SK-N-SH treated with all-trans-retinoic acid at 6 μM for 48 hours (cell line): Measurements from ENCODE around the gene NPFFR2.

Source experiments
- RARB ChIP-seq: fragments of 250-450 bp; sonication (Bioruptor Pico); IDR thresholded peaks from 2 replicates; pipeline ENCODE4 v1.8.0; 2021; ENCODE audit warnings: mild to moderate bottlenecking, moderate library complexity
- TOX ChIP-seq: fragments of 250-450 bp; sonication (Bioruptor Pico); IDR thresholded peaks from 2 replicates; pipeline ENCODE4 v1.8.0; 2021; ENCODE audit warnings: mild to moderate bottlenecking, moderate library complexity, borderline replicate concordance
- ZC3H10 ChIP-seq: fragments of 250-450 bp; sonication (Bioruptor Pico); IDR thresholded peaks from 2 replicates; pipeline ENCODE4 v1.5.1; 2021; ENCODE audit warnings: mild to moderate bottlenecking, moderate library complexity
- ZFP30 ChIP-seq: fragments of 450-650 bp; formaldehyde crosslinking; IDR thresholded peaks from 2 replicates; pipeline ENCODE4 v1.5.0; 2022; ENCODE audit warnings: mild to moderate bottlenecking, moderate library complexity
- ZNF8 ChIP-seq: fragments of 450-650 bp; formaldehyde crosslinking; IDR thresholded peaks from 2 replicates; pipeline ENCODE4 v1.5.0; 2020; ENCODE audit warnings: mild to moderate bottlenecking, moderate library complexity
- TF ChIP-seq, protein P1 (sequence below): fragments of 250-450 bp; sonication (Bioruptor Pico); IDR thresholded peaks from 2 replicates; pipeline ENCODE4 v1.5.1; 2020; ENCODE audit warnings: low read depth, mild to moderate bottlenecking, moderate library complexity
- TF ChIP-seq, protein P2 (sequence below): fragments of 250-450 bp; sonication (Bioruptor Pico); IDR thresholded peaks from 2 replicates; pipeline ENCODE4 v1.8.0; 2020; ENCODE audit warnings: mild to moderate bottlenecking, moderate library complexity, borderline replicate concordance

DNA sequence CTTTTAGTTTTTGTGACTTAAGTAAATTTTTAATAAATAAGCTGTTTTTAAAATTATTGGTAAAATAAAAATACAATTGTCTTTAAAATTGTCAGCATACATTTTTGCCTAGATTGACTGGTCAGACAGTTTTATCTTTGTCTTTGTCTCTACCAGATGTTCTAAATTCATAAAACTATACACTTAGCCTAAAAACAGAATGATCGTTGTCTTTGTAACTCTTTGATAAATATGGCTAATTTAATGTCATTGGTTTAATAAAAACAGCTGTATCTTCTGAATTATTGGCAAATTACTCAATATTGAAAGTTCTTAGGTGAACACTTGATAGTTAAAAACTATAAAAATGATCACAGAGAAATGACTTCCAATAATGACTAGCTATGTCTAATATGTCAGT is 36.5 kb upstream of the NPFFR2 start:
- TF ChIP-seq ZC3H10 (CRISPR knock-in tag) = no peak
- TF ChIP-seq, protein P1, sequence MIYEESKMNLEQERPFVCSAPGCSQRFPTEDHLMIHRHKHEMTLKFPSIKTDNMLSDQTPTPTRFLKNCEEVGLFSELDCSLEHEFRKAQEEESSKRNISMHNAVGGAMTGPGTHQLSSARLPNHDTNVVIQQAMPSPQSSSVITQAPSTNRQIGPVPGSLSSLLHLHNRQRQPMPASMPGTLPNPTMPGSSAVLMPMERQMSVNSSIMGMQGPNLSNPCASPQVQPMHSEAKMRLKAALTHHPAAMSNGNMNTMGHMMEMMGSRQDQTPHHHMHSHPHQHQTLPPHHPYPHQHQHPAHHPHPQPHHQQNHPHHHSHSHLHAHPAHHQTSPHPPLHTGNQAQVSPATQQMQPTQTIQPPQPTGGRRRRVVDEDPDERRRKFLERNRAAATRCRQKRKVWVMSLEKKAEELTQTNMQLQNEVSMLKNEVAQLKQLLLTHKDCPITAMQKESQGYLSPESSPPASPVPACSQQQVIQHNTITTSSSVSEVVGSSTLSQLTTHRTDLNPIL (CRISPR knock-in tag) = no peak
- TF ChIP-seq ZFP30 (CRISPR knock-in tag) = no peak
- no peak for TF ChIP-seq RARB (CRISPR knock-in tag)
- TF ChIP-seq, protein P2, sequence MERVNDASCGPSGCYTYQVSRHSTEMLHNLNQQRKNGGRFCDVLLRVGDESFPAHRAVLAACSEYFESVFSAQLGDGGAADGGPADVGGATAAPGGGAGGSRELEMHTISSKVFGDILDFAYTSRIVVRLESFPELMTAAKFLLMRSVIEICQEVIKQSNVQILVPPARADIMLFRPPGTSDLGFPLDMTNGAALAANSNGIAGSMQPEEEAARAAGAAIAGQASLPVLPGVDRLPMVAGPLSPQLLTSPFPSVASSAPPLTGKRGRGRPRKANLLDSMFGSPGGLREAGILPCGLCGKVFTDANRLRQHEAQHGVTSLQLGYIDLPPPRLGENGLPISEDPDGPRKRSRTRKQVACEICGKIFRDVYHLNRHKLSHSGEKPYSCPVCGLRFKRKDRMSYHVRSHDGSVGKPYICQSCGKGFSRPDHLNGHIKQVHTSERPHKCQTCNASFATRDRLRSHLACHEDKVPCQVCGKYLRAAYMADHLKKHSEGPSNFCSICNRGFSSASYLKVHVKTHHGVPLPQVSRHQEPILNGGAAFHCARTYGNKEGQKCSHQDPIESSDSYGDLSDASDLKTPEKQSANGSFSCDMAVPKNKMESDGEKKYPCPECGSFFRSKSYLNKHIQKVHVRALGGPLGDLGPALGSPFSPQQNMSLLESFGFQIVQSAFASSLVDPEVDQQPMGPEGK (CRISPR knock-in tag) = no peak
- TF ChIP-seq TOX = no peak
- TF ChIP-seq ZNF8 (CRISPR knock-in tag) = no peak
